ENCODE results near the gene PXN. TPM values are rescaled to one million over a fixed set of nuclear protein-coding genes. Genes with fewer than 3 reads are reported as not detected.

PXN gene
- total RNA-seq: 100 to 1,000 TPM in 1 of 4 donors, 10 to 100 TPM in 3; 29.6 to 211 (median 41.2) TPM

DNA sequence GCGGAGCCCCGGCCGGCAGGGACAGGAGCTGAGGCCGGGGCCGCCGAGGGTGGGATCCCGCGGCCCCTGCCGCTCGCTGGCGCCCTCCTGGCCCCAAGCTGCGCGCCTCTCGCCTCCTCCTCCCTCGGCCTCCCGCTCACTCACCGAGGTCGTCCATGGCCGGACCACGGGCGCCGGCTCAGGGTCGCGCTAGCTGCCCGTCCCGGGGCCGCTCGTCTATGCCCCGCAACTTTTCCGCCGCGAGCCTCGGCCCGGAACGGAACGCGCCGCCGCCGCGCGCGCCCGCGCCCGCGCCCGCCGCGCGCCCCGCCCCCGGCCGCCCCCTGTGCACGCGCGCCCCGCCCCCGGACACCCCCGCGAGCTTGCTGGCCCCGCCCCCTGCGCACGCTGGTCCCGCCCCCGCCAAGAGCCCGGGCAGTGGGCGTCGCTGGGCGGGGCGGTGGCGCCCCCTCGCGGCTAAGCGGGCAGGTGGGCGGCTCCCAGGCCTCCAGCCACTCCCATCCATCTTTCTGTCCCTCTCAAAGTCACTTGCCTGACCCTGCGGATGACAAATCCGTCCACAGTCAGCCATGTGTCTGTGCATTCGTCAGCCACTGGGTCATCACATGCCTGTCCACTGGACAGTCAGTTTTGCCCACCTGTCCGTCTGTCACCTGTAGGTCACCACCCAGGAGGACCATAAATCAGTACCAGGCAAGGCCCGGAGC, at the start of gene PXN:
PXN (minus strand) TSS at position 258 of the 707 bp plus-strand sequence; CDS start at position 157, 101 bp downstream.
- peak; percentile 74 to 88 for TF ChIP-seq POLR2A (IDR thresholded peaks at IDR 0.05)
- TF ChIP-seq, protein P1, sequence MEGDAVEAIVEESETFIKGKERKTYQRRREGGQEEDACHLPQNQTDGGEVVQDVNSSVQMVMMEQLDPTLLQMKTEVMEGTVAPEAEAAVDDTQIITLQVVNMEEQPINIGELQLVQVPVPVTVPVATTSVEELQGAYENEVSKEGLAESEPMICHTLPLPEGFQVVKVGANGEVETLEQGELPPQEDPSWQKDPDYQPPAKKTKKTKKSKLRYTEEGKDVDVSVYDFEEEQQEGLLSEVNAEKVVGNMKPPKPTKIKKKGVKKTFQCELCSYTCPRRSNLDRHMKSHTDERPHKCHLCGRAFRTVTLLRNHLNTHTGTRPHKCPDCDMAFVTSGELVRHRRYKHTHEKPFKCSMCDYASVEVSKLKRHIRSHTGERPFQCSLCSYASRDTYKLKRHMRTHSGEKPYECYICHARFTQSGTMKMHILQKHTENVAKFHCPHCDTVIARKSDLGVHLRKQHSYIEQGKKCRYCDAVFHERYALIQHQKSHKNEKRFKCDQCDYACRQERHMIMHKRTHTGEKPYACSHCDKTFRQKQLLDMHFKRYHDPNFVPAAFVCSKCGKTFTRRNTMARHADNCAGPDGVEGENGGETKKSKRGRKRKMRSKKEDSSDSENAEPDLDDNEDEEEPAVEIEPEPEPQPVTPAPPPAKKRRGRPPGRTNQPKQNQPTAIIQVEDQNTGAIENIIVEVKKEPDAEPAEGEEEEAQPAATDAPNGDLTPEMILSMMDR (IDR thresholded peaks at IDR 0.05): peak; percentile 83 to 96 (median 92)
- Histone ChIP-seq H3K4me3 (peak within 1 kb of the TSS; percentile 79 to 100), H3K36me3 (no peaks in the 10 kb centered on the region), H3K4me1 (no peaks in the 10 kb centered on the region), H3K27me3 (no peaks in the 10 kb centered on the region), H3K9me3 (no peaks in the 10 kb centered on the region), H3K27ac (peak within 1 kb of the TSS; percentile 97)
- intact Hi-C loops (cut with DNase I; ENCODE audit: low total_unique reads): loop anchor here (2.0 kb wide), 1 partner anchor 37 kb away; no protein-coding TSS in a partner anchor
- peak; percentile 84 to 89 for DNase-seq

DNA sequence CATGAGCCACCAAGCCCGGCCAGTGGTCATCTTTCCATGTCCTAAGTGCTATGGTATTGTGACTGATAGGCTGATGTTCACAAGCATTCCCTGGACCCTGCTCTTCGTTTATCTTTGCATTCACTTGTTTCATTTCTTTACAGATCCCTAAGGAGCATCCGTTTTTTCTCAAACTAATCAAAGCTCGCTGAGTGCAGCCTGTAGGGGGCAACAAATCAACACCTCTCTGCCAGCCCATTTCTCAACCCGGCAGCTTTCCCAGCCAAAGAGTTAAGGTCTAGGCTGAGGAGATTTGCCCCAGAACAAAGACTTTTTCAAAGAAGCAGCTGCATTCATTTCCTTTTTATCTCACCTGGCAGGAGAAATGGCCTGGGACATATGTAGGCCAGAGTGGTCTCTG, 48.7 kb upstream of the PXN start:
- Histone ChIP-seq H3K4me1 (peaks cover 0 to 4% of the 10 kb centered on the region in 2 donors), H3K4me3 (no peak overlapping the region), H3K36me3 (no peaks in the 10 kb centered on the region), H3K27me3 (no peaks in the 10 kb centered on the region), H3K27ac (no peak overlapping the region), H3K9me3 (no peaks in the 10 kb centered on the region)
- intact Hi-C loops (cut with DNase I; ENCODE audit: low total_unique reads): no loop called here
- no peak for DNase-seq
- TF ChIP-seq POLR2A (IDR thresholded peaks at IDR 0.05): no peak
- TF ChIP-seq, protein P1 (IDR thresholded peaks at IDR 0.05): no peak

DNA sequence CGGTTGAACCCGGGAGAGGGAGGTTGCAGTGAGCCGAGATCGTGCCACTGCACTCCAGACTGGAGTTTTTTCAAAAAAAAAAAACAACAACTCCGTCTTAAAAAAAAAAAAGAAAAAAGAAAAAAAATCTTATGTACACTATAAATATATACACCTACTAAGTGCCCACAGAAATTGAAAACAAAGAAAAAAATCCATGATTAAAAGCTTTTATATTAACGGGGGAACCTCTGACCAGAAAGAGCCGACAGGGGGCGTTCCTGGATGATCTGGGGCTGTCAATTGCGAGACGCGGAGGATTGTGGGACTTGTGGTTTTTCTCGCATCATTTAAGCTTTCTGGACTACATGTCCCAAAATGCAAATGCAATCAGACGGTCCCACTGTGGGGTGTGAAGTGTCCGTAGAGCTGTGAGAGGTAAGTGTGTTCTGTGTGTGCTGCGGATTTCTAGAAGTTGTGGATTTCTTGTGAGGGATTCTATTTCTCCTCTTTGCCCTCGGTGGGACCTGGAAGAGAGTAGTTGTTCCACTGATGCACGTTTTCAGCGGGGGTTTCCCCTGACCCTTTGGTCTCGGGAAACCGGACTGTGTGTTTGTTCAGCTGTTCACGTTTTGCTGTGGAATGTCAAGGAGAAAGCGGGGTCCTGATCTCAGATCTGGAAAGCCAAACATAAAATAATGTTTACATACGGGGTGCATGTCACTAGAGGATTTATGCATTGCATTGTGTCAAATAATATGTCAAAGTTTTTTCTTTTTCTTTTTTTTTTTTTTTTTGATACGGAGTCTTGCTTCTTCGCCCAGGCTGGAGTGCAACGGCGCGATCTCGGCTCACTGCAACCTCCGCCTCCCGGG, 36.7 kb upstream of the PXN start, which contains the start of gene SIRT4:
SIRT4 (plus strand) TSS at position 360 of the 854 bp plus-strand sequence. CDS start 1,241 bp downstream, outside the sequence.
- peak; percentile 83 to 93 for DNase-seq
- Histone ChIP-seq H3K4me1 (no peaks in the 10 kb centered on the region), H3K27ac (peak within 1 kb of the TSS; percentile 46 to 90), H3K4me3 (peak within 1 kb of the TSS; percentile 48 to 78), H3K9me3 (no peaks in the 10 kb centered on the region), H3K27me3 (no peaks in the 10 kb centered on the region), H3K36me3 (no peaks in the 10 kb centered on the region)
- intact Hi-C loops (cut with DNase I; ENCODE audit: low total_unique reads): no loop called here
- TF ChIP-seq, protein P1 (IDR thresholded peaks at IDR 0.05): peak; percentile 63 to 86 (median 82)
- TF ChIP-seq POLR2A (IDR thresholded peaks at IDR 0.05): peak; percentile 17 to 26

DNA sequence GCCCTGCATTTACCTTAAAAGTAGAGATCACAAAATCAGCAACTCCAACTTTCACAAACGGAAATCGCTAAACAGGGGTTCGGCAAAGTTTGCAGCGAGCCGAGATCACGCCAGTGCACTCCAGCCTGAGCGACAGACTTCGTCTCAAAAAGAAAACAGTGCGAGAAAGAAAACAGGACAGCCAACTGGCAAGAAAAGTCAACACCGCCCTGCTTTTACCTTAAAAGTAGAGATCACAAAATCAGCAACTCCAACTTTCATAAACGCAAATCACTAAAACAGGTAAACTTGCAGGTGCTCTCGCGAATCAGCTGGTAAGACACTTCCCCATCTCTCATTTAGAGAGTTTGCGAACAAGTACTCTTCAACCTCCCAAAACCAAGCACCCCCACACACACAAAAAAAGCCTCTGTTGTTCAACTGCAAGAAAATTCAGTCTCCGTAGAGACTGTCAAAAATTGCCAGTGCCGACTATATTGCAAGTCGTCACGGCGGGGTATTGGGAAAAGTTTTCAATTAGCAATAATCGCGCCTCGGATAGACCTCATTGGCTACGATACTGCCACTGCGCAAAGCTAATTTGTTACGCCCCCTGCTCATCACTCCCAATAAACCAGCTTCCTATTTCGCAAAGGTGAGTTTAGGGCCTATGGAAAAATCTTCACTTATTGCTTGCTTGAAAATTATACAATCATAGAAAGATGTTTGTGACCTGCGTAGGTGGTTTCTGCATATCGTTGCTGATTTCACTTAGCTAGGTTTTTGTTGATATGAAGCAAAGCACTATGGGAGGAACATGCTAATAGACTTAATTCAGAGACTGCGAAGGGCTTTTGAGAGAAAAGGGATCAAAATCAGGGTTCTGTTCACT, 27.4 kb upstream of the PXN start, which contains the start of gene RNU4-1:
RNU4-1 (minus strand) TSS at position 577 of the 871 bp plus-strand sequence.
- Histone ChIP-seq H3K27me3 (no peaks in the 10 kb centered on the region), H3K36me3 (no peaks in the 10 kb centered on the region), H3K4me3 (peak within 1 kb of the TSS; percentile 47 to 83), H3K4me1 (no peaks in the 10 kb centered on the region), H3K27ac (peak within 1 kb of the TSS; percentile 98 to 100), H3K9me3 (no peaks in the 10 kb centered on the region)
- TF ChIP-seq, protein P1 (IDR thresholded peaks at IDR 0.05): no peak
- TF ChIP-seq POLR2A (IDR thresholded peaks at IDR 0.05): peak in 1 of 2 donors; percentile 66
- peak; percentile 64 to 79 for DNase-seq
- intact Hi-C loops (cut with DNase I; ENCODE audit: low total_unique reads): no loop called here
